ENCODE data around the gene VANGL2. TPM values are rescaled to one million over a fixed set of nuclear protein-coding genes. Genes with fewer than 3 reads are reported as not detected.

The VANGL2 gene
- total RNA-seq, 1 donor from 2014 or later: 5.5 TPM

DNA sequence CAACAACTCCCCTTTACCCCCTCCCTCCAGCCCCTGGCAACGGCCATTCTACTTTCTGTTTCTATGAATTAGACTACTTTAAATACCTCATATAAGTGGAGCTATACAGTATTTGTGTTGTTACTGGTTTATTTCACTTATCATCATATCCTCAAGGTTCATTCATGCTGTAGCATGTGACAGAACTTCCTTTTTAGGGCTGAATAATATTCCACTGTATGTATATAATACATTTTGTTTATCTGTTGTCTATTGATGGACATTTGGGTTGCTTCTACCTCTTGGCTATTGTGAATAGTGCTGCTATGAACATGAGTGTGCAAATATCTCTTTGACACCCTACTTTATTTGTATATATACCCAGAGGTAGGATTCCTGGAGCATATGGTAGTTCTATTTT lies 31.3 kb upstream of the VANGL2 start:
- no peak overlapping the region for H3K4me3 Mint-ChIP-seq
- CTCF ChIA-PET: no interaction called here
- H3K36me3 Mint-ChIP-seq (ENCODE audit: low read depth): no peaks in the 10 kb centered on the region
- POLR2A ChIA-PET: no interaction called here
- no peaks in the 10 kb centered on the region for H3K9me3 Mint-ChIP-seq
- TF ChIP-seq, protein P1, sequence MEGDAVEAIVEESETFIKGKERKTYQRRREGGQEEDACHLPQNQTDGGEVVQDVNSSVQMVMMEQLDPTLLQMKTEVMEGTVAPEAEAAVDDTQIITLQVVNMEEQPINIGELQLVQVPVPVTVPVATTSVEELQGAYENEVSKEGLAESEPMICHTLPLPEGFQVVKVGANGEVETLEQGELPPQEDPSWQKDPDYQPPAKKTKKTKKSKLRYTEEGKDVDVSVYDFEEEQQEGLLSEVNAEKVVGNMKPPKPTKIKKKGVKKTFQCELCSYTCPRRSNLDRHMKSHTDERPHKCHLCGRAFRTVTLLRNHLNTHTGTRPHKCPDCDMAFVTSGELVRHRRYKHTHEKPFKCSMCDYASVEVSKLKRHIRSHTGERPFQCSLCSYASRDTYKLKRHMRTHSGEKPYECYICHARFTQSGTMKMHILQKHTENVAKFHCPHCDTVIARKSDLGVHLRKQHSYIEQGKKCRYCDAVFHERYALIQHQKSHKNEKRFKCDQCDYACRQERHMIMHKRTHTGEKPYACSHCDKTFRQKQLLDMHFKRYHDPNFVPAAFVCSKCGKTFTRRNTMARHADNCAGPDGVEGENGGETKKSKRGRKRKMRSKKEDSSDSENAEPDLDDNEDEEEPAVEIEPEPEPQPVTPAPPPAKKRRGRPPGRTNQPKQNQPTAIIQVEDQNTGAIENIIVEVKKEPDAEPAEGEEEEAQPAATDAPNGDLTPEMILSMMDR (IDR thresholded peaks at IDR 0.05): no peak
- no peaks in the 10 kb centered on the region for H3K4me1 Mint-ChIP-seq
- H3K27ac Mint-ChIP-seq: no peak overlapping the region
- no peaks in the 10 kb centered on the region for H3K27me3 Mint-ChIP-seq
- no peak for ATAC-seq (ENCODE audit: low read depth)
- DNase-seq: no peak
- intact Hi-C loops (cut with micrococcal nuclease): no loop called here

DNA sequence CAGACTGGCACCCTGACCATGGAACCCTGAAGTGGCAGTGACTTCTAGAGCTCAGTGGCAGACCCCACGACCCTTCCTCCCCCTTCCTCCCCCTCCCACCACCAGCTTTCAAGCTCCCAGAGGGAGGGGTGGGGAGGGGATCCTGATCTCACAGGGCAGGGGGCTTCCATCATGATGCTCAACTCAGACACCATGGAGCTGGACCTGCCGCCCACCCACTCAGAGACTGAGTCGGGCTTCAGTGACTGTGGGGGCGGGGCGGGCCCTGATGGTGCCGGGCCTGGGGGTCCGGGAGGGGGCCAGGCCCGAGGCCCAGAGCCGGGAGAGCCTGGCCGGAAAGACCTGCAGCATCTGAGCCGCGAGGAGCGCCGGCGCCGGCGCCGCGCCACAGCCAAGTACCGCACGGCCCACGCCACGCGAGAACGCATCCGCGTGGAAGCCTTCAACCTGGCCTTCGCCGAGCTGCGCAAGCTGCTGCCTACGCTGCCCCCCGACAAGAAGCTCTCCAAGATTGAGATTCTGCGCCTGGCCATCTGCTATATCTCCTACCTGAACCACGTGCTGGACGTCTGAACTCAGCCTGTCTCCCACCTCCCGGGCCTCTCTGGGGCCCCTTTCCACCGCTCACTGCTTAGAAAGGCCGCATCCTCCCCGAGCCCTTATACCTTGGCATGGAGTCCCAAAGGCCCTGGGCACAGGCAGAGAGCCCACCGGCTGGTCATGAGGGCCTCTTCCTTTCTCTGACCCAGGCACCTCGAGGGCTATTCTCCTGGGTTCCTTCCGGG lies 29.6 kb upstream of the VANGL2 start:
- no peaks in the 10 kb centered on the region for H3K9me3 Mint-ChIP-seq
- DNase-seq: no peak
- no peaks in the 10 kb centered on the region for H3K36me3 Mint-ChIP-seq (ENCODE audit: low read depth)
- TF ChIP-seq, protein P1 (IDR thresholded peaks at IDR 0.05): no peak
- ATAC-seq (ENCODE audit: low read depth): no peak
- intact Hi-C loops (cut with micrococcal nuclease): no loop called here
- no peak overlapping the region for H3K4me3 Mint-ChIP-seq
- peaks cover 14% of the 10 kb centered on the region for H3K4me1 Mint-ChIP-seq
- no peaks in the 10 kb centered on the region for H3K27me3 Mint-ChIP-seq
- ChIA-PET CTCF (no interaction called here), POLR2A (no interaction called here)
- H3K27ac Mint-ChIP-seq: no peak overlapping the region

DNA sequence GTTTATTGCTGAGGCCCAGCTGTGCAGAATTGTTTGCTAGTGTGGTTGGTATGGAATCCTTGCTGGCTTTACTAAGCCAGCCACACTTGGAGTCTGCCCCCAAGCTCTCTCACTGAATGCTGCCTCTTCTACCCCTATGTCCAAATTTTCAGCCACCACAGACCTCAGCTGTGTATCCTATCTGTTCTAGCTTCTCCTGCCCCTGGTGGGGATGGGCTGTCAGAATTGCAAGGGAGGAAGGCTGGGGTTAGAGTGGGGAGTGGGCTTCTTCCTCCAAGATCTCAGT lies 29.1 kb upstream of the VANGL2 start:
- CTCF ChIA-PET: no interaction called here
- H3K27ac Mint-ChIP-seq: no peak overlapping the region
- no peak for DNase-seq
- H3K4me3 Mint-ChIP-seq: no peak overlapping the region
- H3K4me1 Mint-ChIP-seq: peaks cover 19% of the 10 kb centered on the region
- H3K36me3 Mint-ChIP-seq (ENCODE audit: low read depth): no peaks in the 10 kb centered on the region
- intact Hi-C loops (cut with micrococcal nuclease): no loop called here
- H3K27me3 Mint-ChIP-seq: no peaks in the 10 kb centered on the region
- POLR2A ChIA-PET: no interaction called here
- TF ChIP-seq, protein P1 (IDR thresholded peaks at IDR 0.05): no peak
- no peaks in the 10 kb centered on the region for H3K9me3 Mint-ChIP-seq
- ATAC-seq (ENCODE audit: low read depth): no peak

DNA sequence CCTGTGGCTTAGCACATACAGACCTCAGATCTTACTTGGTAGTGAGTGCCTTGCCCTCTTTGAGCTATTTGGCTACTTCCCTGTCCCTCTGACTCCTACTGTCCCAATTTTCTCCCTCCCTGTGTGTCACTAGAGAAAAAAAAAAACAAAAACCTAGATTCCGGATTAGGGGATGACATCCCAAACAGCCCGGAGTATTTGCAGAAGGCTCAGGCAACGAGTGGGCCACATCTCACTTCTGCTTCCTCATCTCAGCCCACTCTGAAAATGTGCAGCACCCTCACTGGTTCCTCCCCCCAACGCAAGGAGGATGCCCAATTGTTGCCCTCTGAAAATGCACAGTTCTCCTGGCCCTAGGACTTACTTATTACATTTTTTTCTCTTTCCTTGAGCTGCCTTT lies 28.6 kb upstream of the VANGL2 start:
- CTCF ChIA-PET: interaction anchor here (1.0 kb wide), 1 partner anchor 80 kb away, joined by 3 read pairs; no protein-coding TSS in a partner anchor
- no peak for ATAC-seq (ENCODE audit: low read depth)
- no peak overlapping the region for H3K27ac Mint-ChIP-seq
- intact Hi-C loops (cut with micrococcal nuclease): no loop called here
- H3K4me3 Mint-ChIP-seq: no peak overlapping the region
- POLR2A ChIA-PET: interaction anchor here (1.4 kb wide), 1 partner anchor 16 kb away, joined by 4 read pairs; no protein-coding TSS in a partner anchor
- TF ChIP-seq, protein P1 (IDR thresholded peaks at IDR 0.05): no peak
- no peaks in the 10 kb centered on the region for H3K27me3 Mint-ChIP-seq
- H3K36me3 Mint-ChIP-seq (ENCODE audit: low read depth): no peaks in the 10 kb centered on the region
- peaks cover 24% of the 10 kb centered on the region for H3K4me1 Mint-ChIP-seq
- no peak for DNase-seq
- no peaks in the 10 kb centered on the region for H3K9me3 Mint-ChIP-seq

DNA sequence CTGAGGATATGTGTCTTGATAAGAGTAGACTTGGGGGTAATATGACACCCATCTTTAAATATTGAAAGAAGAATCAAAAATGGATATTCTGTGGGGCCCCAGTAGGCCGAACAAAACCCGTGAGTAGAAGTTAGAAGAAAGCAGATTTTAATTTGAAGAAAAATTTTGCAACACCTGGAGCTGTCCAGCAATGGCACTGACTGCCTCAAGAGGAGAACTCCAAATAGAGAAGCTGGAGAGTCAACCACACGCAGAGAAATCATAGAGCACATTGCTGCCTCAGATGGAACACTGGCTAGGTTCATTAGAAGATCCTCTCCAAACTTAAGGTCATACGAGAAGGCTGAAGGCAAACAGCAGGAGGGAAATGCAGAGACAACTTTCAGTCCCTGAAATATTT lies 26.7 kb upstream of the VANGL2 start:
- TF ChIP-seq, protein P1 (IDR thresholded peaks at IDR 0.05): no peak
- CTCF ChIA-PET: interaction anchor here (0.7 to 8.0 kb wide), 2 partner anchors 271 to 329 kb away, joined by 3 to 62 read pairs; no protein-coding TSS in a partner anchor
- no peaks in the 10 kb centered on the region for H3K9me3 Mint-ChIP-seq
- POLR2A ChIA-PET: no interaction called here
- H3K36me3 Mint-ChIP-seq (ENCODE audit: low read depth): no peaks in the 10 kb centered on the region
- H3K4me3 Mint-ChIP-seq: no peak overlapping the region
- intact Hi-C loops (cut with micrococcal nuclease): no loop called here
- DNase-seq (no peak), ATAC-seq (ENCODE audit: low read depth) (no peak)
- no peaks in the 10 kb centered on the region for H3K27me3 Mint-ChIP-seq
- H3K4me1 Mint-ChIP-seq: peaks cover 26% of the 10 kb centered on the region
- no peak overlapping the region for H3K27ac Mint-ChIP-seq
